Measurements from ENCODE around the gene VAV2.

Gene VAV2

GRCh38 chr9:133973111-133973790 is 18.9 kb downstream of the VAV2 start:
- in situ Hi-C loops (cut with HindIII; ENCODE audit: low sequenced_read_pairs) = no loop called here
- H3K4me3 ChIP-seq (ENCODE audit: low read depth, low read length) = no peak overlapping the region
- no peak for DNase-seq (ENCODE audit: low read depth)
- TF ChIP-seq CTCF (IDR thresholded peaks at IDR 0.05; ENCODE audit: low read depth, low read length, missing control alignments) = no peak

DNA sequence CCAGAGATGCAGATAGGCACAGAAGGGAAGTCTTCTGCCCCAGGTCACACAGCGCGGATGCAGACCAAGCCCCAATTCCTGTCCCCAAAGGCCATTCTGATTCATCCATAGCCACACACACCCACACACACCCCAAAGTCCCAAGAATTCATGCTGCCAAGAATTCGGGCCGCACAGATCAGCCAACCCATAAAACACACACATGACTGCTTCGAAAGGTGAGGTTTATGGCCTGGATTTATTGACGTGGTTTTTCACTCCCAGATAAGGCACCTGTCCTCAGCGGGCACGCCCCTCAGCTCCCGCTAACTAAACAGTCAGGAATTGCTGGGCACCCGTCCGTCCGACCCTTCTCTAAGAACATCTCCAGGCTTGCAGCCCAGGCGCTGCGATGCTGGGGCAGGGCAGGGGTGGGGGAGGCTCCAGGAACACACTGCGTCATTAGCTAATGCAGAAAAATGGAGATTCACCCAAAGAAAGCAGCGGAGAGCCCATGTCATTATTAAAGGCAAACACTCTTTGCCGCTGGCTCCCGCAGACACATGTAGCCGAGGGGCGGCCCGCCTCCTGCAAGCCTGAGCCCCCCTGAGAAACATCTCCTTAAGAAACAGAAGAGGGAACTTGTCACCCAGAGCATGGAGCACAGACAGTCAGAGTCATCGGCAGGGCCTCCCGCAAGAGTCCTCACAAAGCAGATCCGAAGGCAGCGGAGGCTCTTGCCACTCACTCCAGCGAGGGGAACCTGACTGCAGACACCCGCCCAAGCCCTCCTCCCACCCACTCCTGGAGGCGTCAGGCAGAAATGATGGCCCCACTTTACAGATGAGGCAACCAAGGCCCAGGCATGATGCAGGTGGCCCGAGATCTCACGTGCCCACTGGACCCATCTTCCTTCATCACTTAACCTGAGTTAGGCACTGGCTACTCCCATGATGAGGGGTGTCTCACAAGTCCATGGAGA is 19.9 kb downstream of the VAV2 start:
- TF ChIP-seq CTCF (IDR thresholded peaks at IDR 0.05; ENCODE audit: low read depth, low read length, missing control alignments) = no peak
- in situ Hi-C loops (cut with HindIII; ENCODE audit: low sequenced_read_pairs) = no loop called here
- DNase-seq (ENCODE audit: low read depth) = no peak
- no peak overlapping the region for H3K4me3 ChIP-seq (ENCODE audit: low read depth, low read length)

GRCh38 chr9:133971121-133971951 is 20.8 kb downstream of the VAV2 start:
- H3K4me3 ChIP-seq (ENCODE audit: low read depth, low read length) = no peak overlapping the region
- no peak for DNase-seq (ENCODE audit: low read depth)
- in situ Hi-C loops (cut with HindIII; ENCODE audit: low sequenced_read_pairs) = no loop called here
- TF ChIP-seq CTCF (IDR thresholded peaks at IDR 0.05; ENCODE audit: low read depth, low read length, missing control alignments) = no peak

DNA sequence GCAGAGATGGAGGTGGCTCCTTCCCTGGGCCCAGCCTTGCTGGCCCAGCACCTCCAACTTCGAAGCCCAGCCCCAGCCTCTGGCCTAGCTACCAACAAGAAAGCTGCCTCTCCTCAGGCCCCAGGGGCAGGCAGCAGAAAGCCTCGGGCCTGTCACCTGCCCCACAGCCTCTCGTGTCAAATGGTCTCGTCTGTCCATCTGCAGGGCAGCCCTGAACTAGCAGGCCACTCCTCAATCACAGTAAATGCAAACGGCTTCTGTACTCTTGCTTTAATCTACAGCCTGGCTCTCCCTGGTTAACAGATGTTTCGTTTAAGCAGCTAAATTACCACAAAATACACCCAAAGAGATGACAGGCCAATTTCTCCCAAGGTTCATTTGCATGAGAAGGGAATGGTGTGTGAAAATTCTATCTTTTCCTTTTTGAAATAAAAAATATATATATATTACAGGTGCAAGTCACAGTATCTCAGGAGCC is 21.5 kb downstream of the VAV2 start:
- no peak for TF ChIP-seq CTCF (IDR thresholded peaks at IDR 0.05; ENCODE audit: low read depth, low read length, missing control alignments)
- DNase-seq (ENCODE audit: low read depth) = no peak
- in situ Hi-C loops (cut with HindIII; ENCODE audit: low sequenced_read_pairs) = no loop called here
- no peak overlapping the region for H3K4me3 ChIP-seq (ENCODE audit: low read depth, low read length)

DNA sequence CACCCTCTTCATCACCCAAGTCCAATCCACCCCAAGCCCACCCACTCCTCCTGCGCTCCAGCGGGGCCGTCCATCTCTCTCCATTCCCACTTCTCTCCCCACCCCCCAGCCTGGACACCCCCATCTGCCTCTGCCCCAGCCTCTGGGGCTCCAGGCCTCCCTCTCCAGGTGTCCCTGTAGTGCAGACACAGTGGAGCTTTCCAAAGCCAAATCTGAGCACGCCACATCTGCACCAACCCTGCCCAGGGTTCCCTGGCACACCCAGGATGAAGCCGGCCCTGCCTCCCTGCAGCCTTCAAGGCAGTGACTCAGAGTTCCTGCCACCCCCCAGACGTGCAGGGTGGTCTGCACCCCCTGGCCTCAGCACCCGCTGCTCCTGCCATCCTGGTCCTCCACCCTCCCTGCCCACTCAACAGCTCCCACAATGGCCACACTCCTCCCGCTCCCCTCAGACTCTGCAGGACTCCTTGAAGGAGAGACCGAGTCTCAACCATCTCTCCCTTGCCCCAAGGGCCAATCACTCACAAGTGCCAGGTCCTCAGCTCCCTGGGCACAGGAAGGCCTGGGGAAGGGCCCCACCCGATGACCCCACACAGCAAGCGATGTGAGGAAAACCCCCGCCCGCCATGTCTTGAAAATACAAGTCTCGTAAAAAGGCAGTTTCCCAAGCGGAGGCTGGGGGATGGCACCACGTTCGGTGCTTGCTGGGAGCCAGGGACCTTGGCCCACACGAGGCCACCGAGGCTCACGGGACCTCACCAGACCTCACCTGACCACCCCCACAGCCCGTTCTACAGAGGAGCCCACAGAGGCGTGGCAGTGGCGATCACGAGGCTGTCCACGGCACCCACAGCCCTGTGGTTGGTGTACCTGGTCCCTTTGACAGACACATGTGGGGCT is 22.2 kb downstream of the VAV2 start:
- in situ Hi-C loops (cut with HindIII; ENCODE audit: low sequenced_read_pairs) = no loop called here
- no peak for TF ChIP-seq CTCF (IDR thresholded peaks at IDR 0.05; ENCODE audit: low read depth, low read length, missing control alignments)

More for the DNA sequence above, 22.2 kb downstream of the VAV2 start:
- no peak for DNase-seq (ENCODE audit: low read depth)
- no peak overlapping the region for H3K4me3 ChIP-seq (ENCODE audit: low read depth, low read length)

All from astrocyte of the cerebellum (primary cell).